ENCODE results near the gene CAMTA1. TPM values are rescaled to one million over a fixed set of nuclear protein-coding genes. Genes with fewer than 3 reads are reported as not detected.

Gene CAMTA1
- polyA plus RNA-seq, 1 donor from 2014 or later = 162 TPM

GRCh38 chr1:6935911-6936690 is 150.8 kb downstream of the CAMTA1 start:
- Histone ChIP-seq H3K27ac (ENCODE audit: low read length) (no peak overlapping the region), H3K36me3 (ENCODE audit: insufficient read depth, low read length) (no peaks in the 10 kb centered on the region), H3K9me3 (ENCODE audit: low read length) (no peaks in the 10 kb centered on the region), H3K27me3 (ENCODE audit: insufficient read depth, low read depth, low read length) (no peaks in the 10 kb centered on the region), H3K9me2 (ENCODE audit: insufficient read depth, low read length) (no peaks in the 10 kb centered on the region), H4K20me1 (ENCODE audit: insufficient read depth) (no peaks in the 10 kb centered on the region), H3K4me2 (ENCODE audit: low read length) (no peak overlapping the region), H3K79me2 (replicated peaks; ENCODE audit: insufficient read depth, low read length) (no peaks in the 10 kb centered on the region), H3K9ac (ENCODE audit: low read length) (no peak overlapping the region), H3F3A (ENCODE audit: insufficient read depth, low read length, poor library complexity, severe bottlenecking) (no peaks in the 10 kb centered on the region), H3K4me3 (ENCODE audit: low read length) (no peak overlapping the region), H2AFZ (ENCODE audit: low read depth, low read length) (no peak overlapping the region)
- TF ChIP-seq REST (IDR thresholded peaks at IDR 0.05; ENCODE audit: borderline replicate concordance) (no peak), EZH2 (IDR thresholded peaks at IDR 0.05; ENCODE audit: borderline replicate concordance, insufficient read depth, low read length, poor library complexity, severe bottlenecking) (no peak), RAD21 (conservative IDR thresholded peaks at IDR 0.05) (no peak), TAF1 (IDR thresholded peaks at IDR 0.05; ENCODE audit: low read depth) (no peak)

- Histone ChIP-seq H3F3A (ENCODE audit: insufficient read depth, low read length, poor library complexity, severe bottlenecking) (no peaks in the 10 kb centered on the region), H3K4me3 (ENCODE audit: low read length) (no peak overlapping the region), H3K27ac (ENCODE audit: low read length) (no peak overlapping the region), H2AFZ (ENCODE audit: low read depth, low read length) (no peak overlapping the region), H3K9me2 (ENCODE audit: insufficient read depth, low read length) (no peaks in the 10 kb centered on the region), H3K9me3 (ENCODE audit: low read length) (no peaks in the 10 kb centered on the region), H3K4me2 (ENCODE audit: low read length) (no peak overlapping the region), H3K36me3 (ENCODE audit: insufficient read depth, low read length) (no peaks in the 10 kb centered on the region), H4K20me1 (ENCODE audit: insufficient read depth) (no peaks in the 10 kb centered on the region), H3K27me3 (ENCODE audit: insufficient read depth, low read depth, low read length) (no peaks in the 10 kb centered on the region), H3K9ac (ENCODE audit: low read length) (no peak overlapping the region), H3K79me2 (replicated peaks; ENCODE audit: insufficient read depth, low read length) (no peaks in the 10 kb centered on the region)
- TF ChIP-seq RAD21 (conservative IDR thresholded peaks at IDR 0.05) = no peak
- TF ChIP-seq MXI1 (conservative IDR thresholded peaks at IDR 0.05; ENCODE audit: poor library complexity, severe bottlenecking) = no peak
- no peak for TF ChIP-seq TAF1 (IDR thresholded peaks at IDR 0.05; ENCODE audit: low read depth)
- no peak for TF ChIP-seq REST (IDR thresholded peaks at IDR 0.05; ENCODE audit: borderline replicate concordance)
- no peak for TF ChIP-seq POLR2AphosphoS5 (IDR thresholded peaks at IDR 0.05)
- no peak for TF ChIP-seq EZH2 (IDR thresholded peaks at IDR 0.05; ENCODE audit: borderline replicate concordance, insufficient read depth, low read length, poor library complexity, severe bottlenecking)
- TF ChIP-seq SMC3 (conservative IDR thresholded peaks at IDR 0.05; ENCODE audit: poor library complexity) = no peak
- no peak for TF ChIP-seq EP300 (conservative IDR thresholded peaks at IDR 0.05; ENCODE audit: poor library complexity, severe bottlenecking)
- no peak for TF ChIP-seq CTCF (IDR thresholded peaks at IDR 0.05; ENCODE audit: poor library complexity, severe bottlenecking)
Observed at GRCh38 chr1:6937048-6937447, 151.8 kb downstream of the CAMTA1 start.

Data from neural cell (in vitro differentiated cells).